ENCODE results near the gene LDLRAD4.

GRCh38 chr18:13185675-13186198 is 32.8 kb upstream of the LDLRAD4 start:
- no peak for TF ChIP-seq NR0B1 (IDR thresholded peaks at IDR 0.05; ENCODE audit: partially characterized antibody)
- no peak for TF ChIP-seq EP400 (IDR thresholded peaks at IDR 0.05)
- TF ChIP-seq, protein P1, sequence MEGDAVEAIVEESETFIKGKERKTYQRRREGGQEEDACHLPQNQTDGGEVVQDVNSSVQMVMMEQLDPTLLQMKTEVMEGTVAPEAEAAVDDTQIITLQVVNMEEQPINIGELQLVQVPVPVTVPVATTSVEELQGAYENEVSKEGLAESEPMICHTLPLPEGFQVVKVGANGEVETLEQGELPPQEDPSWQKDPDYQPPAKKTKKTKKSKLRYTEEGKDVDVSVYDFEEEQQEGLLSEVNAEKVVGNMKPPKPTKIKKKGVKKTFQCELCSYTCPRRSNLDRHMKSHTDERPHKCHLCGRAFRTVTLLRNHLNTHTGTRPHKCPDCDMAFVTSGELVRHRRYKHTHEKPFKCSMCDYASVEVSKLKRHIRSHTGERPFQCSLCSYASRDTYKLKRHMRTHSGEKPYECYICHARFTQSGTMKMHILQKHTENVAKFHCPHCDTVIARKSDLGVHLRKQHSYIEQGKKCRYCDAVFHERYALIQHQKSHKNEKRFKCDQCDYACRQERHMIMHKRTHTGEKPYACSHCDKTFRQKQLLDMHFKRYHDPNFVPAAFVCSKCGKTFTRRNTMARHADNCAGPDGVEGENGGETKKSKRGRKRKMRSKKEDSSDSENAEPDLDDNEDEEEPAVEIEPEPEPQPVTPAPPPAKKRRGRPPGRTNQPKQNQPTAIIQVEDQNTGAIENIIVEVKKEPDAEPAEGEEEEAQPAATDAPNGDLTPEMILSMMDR (IDR thresholded peaks at IDR 0.05 in 2 of 3, conservative IDR thresholded peaks at IDR 0.05 in 1 of 3; ENCODE audit: insufficient read depth in 2 of 3, low read depth in 1 of 3, low read length in 3 of 3), result no peak

Data from K562 (cell line).